DOHH2 (cell line): ENCODE data around the gene TIE1.

Experiments used
- H3F3A ChIP-seq: fragments of 200-600 bp; sonication (generic), shearing (Covaris generic); 2 replicates; pipeline ENCODE4 v1.6.0; 2016; ENCODE audit warnings: antibody characterized with exemption, mild to moderate bottlenecking; ENCODE audit not compliant: control insufficient read depth, insufficient read depth
- H3K27ac ChIP-seq: fragments of 200-600 bp; sonication (generic); 2 replicates; pipeline ENCODE4 v1.5.1; 2014; ENCODE audit warnings: low read depth, mild to moderate bottlenecking, low read length, moderate library complexity
- H3K27me3 ChIP-seq: fragments of 200-600 bp; sonication (generic); 2 replicates; pipeline ENCODE4 v1.6.1; 2014; ENCODE audit warnings: mild to moderate bottlenecking, low read length, mixed read lengths; ENCODE audit not compliant: control insufficient read depth
- H3K36me3 ChIP-seq: fragments of 200-600 bp; sonication (generic); 2 replicates; pipeline ENCODE4 v1.6.1; 2014; ENCODE audit warnings: mild to moderate bottlenecking, low read length, moderate library complexity, mixed read lengths; ENCODE audit not compliant: control insufficient read depth
- H3K4me1 ChIP-seq: fragments of 200-600 bp; sonication (generic); 2 replicates; pipeline ENCODE4 v1.6.1; 2014; ENCODE audit warnings: mild to moderate bottlenecking, low read length, mixed read lengths; ENCODE audit not compliant: control insufficient read depth
- H3K4me2 ChIP-seq: fragments of 200-600 bp; sonication (generic); 2 replicates; pipeline ENCODE4 v1.6.0; 2014; ENCODE audit warnings: mild to moderate bottlenecking, low read length, moderate library complexity
- H3K4me3 ChIP-seq: fragments of 200-600 bp; sonication (generic); 2 replicates; pipeline ENCODE4 v1.5.1; 2014; ENCODE audit warnings: mild to moderate bottlenecking, low read length, mixed read lengths
- H3K79me2 ChIP-seq: fragments of 200-600 bp; sonication (generic); 2 replicates; pipeline ENCODE4 v1.6.1; 2014; ENCODE audit warnings: mild to moderate bottlenecking, low read length, mixed read lengths; ENCODE audit not compliant: control insufficient read depth
- H3K9me2 ChIP-seq: fragments of 200-600 bp; sonication (generic); replicated peaks from 2 replicates; pipeline ENCODE4 v1.6.1; 2014; ENCODE audit warnings: mild to moderate bottlenecking, low read length, mixed read lengths; ENCODE audit not compliant: control insufficient read depth
- H3K9me3 ChIP-seq: fragments of 200-600 bp; sonication (generic); 2 replicates; pipeline ENCODE4 v1.6.1; 2014; ENCODE audit warnings: antibody characterized with exemption, low read length, mixed read lengths; ENCODE audit not compliant: control insufficient read depth, insufficient read depth
- H4K20me1 ChIP-seq: fragments of 200-600 bp; sonication (generic); 2 replicates; pipeline ENCODE4 v1.6.0; 2014; ENCODE audit warnings: low read depth, mild to moderate bottlenecking, antibody characterized with exemption, low read length, moderate library complexity; ENCODE audit not compliant: control insufficient read depth, insufficient read depth
- CTCF ChIP-seq: fragments of 200-600 bp; sonication (generic); IDR thresholded peaks from one replicate; pipeline ENCODE4 v1.5.1; 2014; ENCODE audit warnings: antibody characterized with exemption, mild to moderate bottlenecking, low read depth, low read length; ENCODE audit not compliant: poor library complexity, severe bottlenecking
- EZH2phosphoT487 ChIP-seq: fragments of 200-600 bp; sonication (generic); IDR thresholded peaks from 2 replicates; pipeline ENCODE4 v1.6.1; 2017; ENCODE audit warnings: borderline replicate concordance, mild to moderate bottlenecking, antibody characterized with exemption, low read length, moderate library complexity, mixed read lengths

Gene TIE1

GRCh38 chr1:43298055-43298454 is 2.7 kb upstream of the TIE1 start:
- no peaks in the 10 kb centered on the region for H3K79me2 ChIP-seq
- H4K20me1 ChIP-seq, result no peaks in the 10 kb centered on the region
- H3K4me1 ChIP-seq, result no peaks in the 10 kb centered on the region
- no peak overlapping the region for H3K4me2 ChIP-seq
- no peaks in the 10 kb centered on the region for H3K36me3 ChIP-seq
- H3K9me3 ChIP-seq, result no peaks in the 10 kb centered on the region
- no peaks in the 10 kb centered on the region for H3K9me2 ChIP-seq
- no peak overlapping the region for H3K27ac ChIP-seq
- H3K4me3 ChIP-seq, result no peak overlapping the region
- TF ChIP-seq CTCF, result no peak
- TF ChIP-seq EZH2phosphoT487, result no peak
- H3K27me3 ChIP-seq, result 0 out of 2 replicates have a peak, but pooled peaks cover 3% of the 10 kb centered on the region
- no peaks in the 10 kb centered on the region for H3F3A ChIP-seq

DNA sequence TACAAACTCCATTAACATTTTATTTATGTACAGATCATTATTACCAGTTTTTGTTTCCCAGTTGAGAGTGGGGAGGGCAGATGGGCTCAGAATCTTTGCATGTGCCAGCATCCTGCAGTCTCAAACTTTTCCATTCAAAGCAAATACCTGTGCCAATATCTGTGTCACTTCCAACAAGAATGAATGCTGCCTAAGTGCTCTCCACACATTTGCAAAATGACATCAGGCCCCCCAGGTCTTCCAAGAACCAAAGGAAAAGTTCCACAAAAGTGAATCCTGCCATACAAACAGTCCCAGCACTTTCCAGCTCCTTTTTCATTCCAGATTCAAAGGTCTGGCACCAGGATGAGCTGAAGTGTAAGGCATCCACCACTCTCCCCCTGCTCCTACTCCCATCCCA is 1.7 kb upstream of the TIE1 start:
- 0 out of 2 replicates have a peak, but pooled peaks cover 3% of the 10 kb centered on the region for H3K27me3 ChIP-seq
- H3F3A ChIP-seq, result no peaks in the 10 kb centered on the region
- H3K4me1 ChIP-seq, result no peaks in the 10 kb centered on the region
- H3K36me3 ChIP-seq, result no peaks in the 10 kb centered on the region
- no peaks in the 10 kb centered on the region for H3K9me2 ChIP-seq
- H3K9me3 ChIP-seq, result no peaks in the 10 kb centered on the region
- no peak for TF ChIP-seq EZH2phosphoT487
- TF ChIP-seq CTCF, result no peak
- H4K20me1 ChIP-seq, result no peaks in the 10 kb centered on the region
- no peaks in the 10 kb centered on the region for H3K79me2 ChIP-seq
- H3K4me3 ChIP-seq, result no peak overlapping the region
- H3K4me2 ChIP-seq, result no peak overlapping the region
- no peak overlapping the region for H3K27ac ChIP-seq

DNA sequence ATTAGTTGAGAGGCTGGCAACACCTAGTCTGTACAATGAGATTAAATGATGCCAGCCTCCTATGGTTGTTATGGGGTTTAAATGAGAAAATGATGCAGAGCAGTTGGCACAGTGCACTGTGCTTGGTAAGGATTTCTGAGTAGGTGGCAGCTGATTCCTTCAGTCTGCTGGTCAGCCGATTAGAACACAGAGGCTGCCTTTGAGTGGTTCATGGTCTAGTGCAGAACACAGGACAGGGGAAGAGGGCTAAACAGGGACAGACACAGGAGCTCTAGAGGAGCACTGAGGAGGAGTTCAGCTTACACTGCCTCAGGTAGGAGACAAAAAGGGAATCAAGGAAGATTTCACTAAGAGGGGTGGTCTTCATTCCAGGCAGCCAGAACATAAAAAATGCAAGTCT is 1.4 kb downstream of the TIE1 start:
- Histone ChIP-seq H3K27me3 (0 out of 2 replicates have a peak, but pooled peaks cover 3% of the 10 kb centered on the region), H3K4me1 (peaks cover 5% of the 10 kb centered on the region; the same call in 1 of the 2 replicates), H4K20me1 (no peaks in the 10 kb centered on the region), H3K4me2 (no peak overlapping the region), H3K4me3 (no peak overlapping the region), H3K27ac (no peak overlapping the region), H3K9me2 (no peaks in the 10 kb centered on the region), H3K36me3 (no peaks in the 10 kb centered on the region), H3K9me3 (no peaks in the 10 kb centered on the region), H3F3A (no peaks in the 10 kb centered on the region), H3K79me2 (no peaks in the 10 kb centered on the region)
- no peak for TF ChIP-seq EZH2phosphoT487
- no peak for TF ChIP-seq CTCF
